K562 (cell line): ENCODE data around the gene EIF4G1. TPM values are rescaled to one million over a fixed set of nuclear protein-coding genes. Genes with fewer than 3 reads are reported as not detected.

Experiments used
- ATF1 ChIP-seq, 2 experiments: fragments of 450-650 bp in 1 of 2; IDR thresholded peaks; 2 replicates each; pipeline ENCODE4 v1.6.1; 2016; ENCODE audit warnings: missing compliant biosample characterization in 1 of 2, missing genetic modification characterization in 1 of 2
- BDP1 ChIP-seq: IDR thresholded peaks from 3 replicates; pipeline ENCODE4 v1.6.1; 2011; ENCODE audit not compliant: insufficient read length, insufficient read depth
- DDX20 ChIP-seq: fragments of 450-650 bp; IDR thresholded peaks from 2 replicates; pipeline ENCODE4 v1.6.1; 2016; ENCODE audit warnings: missing genetic modification characterization, low read depth, mild to moderate bottlenecking, missing compliant biosample characterization, moderate library complexity
- E2F1 ChIP-seq: sonication (generic); formaldehyde crosslinking; IDR thresholded peaks from 2 replicates; pipeline ENCODE4 v1.8.1; 2023; ENCODE audit warnings: mild to moderate bottlenecking, missing genetic modification reagents, moderate library complexity
- ELF1 ChIP-seq: fragments of 200-800 bp; sonication (Bioruptor generic); IDR thresholded peaks from 2 replicates; pipeline ENCODE4 v1.6.1; 2016; ENCODE audit warnings: missing genetic modification characterization, missing compliant biosample characterization
- GTF2A2 ChIP-seq: IDR thresholded peaks from 2 replicates; pipeline ENCODE4 v1.6.1; 2016; ENCODE audit warnings: mild to moderate bottlenecking, missing genetic modification characterization, missing compliant biosample characterization
- PTBP1 ChIP-seq: fragments of 200-400 bp; formaldehyde crosslinking; IDR thresholded peaks from 2 replicates; pipeline ENCODE4 v1.6.1; 2017; ENCODE audit warnings: low read depth, low read length
- PTRF ChIP-seq: fragments of 450-650 bp; IDR thresholded peaks from 2 replicates; pipeline ENCODE4 v1.6.1; 2016; ENCODE audit warnings: mild to moderate bottlenecking, missing genetic modification characterization, missing compliant biosample characterization
- RBM15 ChIP-seq: fragments of 200-400 bp; formaldehyde crosslinking; IDR thresholded peaks from 2 replicates; pipeline ENCODE4 v1.6.1; 2018; ENCODE audit warnings: mild to moderate bottlenecking, low read length, moderate library complexity; ENCODE audit not compliant: insufficient read depth
- SIN3B ChIP-seq: fragments of 450-650 bp; IDR thresholded peaks from 2 replicates; pipeline ENCODE4 v1.6.1; 2017; ENCODE audit warnings: low read depth, mild to moderate bottlenecking, moderate library complexity
- SOX6 ChIP-seq: fragments of 450-650 bp; IDR thresholded peaks from 2 replicates; pipeline ENCODE4 v1.6.1; 2014; ENCODE audit warnings: mild to moderate bottlenecking
- SP1 ChIP-seq: sonication (generic); formaldehyde crosslinking; IDR thresholded peaks from 2 replicates; pipeline ENCODE4 v1.8.1; 2022; ENCODE audit warnings: mild to moderate bottlenecking, missing genetic modification reagents
- U2AF1 ChIP-seq: fragments of 200-400 bp; formaldehyde crosslinking; optimal IDR thresholded peaks from 2 replicates; pipeline ENCODE3; 2017; ENCODE audit warnings: mild to moderate bottlenecking, low read depth, low read length, moderate library complexity
- ZFX ChIP-seq: sonication (generic); formaldehyde crosslinking; IDR thresholded peaks from 2 replicates; pipeline ENCODE4 v1.8.0; 2022; ENCODE audit warnings: mild to moderate bottlenecking, missing genetic modification reagents, moderate library complexity
- ZNF175 ChIP-seq: fragments of 200-800 bp; sonication (Bioruptor generic); IDR thresholded peaks from 2 replicates; pipeline ENCODE4 v1.6.1; 2016; ENCODE audit warnings: low read depth, mild to moderate bottlenecking, missing genetic modification characterization, missing compliant biosample characterization
- polyA plus RNA-seq, 8 experiments: library from polyadenylated mRNA; depleted of rRNA in 4 of 8; stranded (reverse) in 5 of 8; unstranded in 3 of 8; fragments of >200 nt; fragmentation: Nextera tagmentation in 2 of 8; fragmentation: Illumina TruSeq in 1 of 8; extraction: Ambion mirVana in 2 of 8; extraction: Trizol in 1 of 8; gene quantifications; 2 replicates each; pipeline versions ENCODE4 v1.2.1 to v1.2.3, GENCODE V29; 2011 to 2014; ENCODE audit warnings: inconsistent platforms in 1 of 8, missing spikeins in 1 of 8
- total RNA-seq, 7 experiments: library from RNA; depleted of rRNA in 6 of 7; stranded (reverse); fragments of >200 nt in 6 of 7; fragmentation: Illumina TruSeq in 2 of 7; extraction: Trizol in 2 of 7; gene quantifications; 2 replicates each; pipeline versions ENCODE4 v1.2.1 to v1.2.3, GENCODE V29; 2011 to 2021; ENCODE audit warnings: low replicate concordance in 1 of 7
- TF ChIP-seq, protein P1 (sequence below): sonication (generic); formaldehyde crosslinking; IDR thresholded peaks from 2 replicates; pipeline ENCODE4 v1.8.0; 2023; ENCODE audit warnings: missing genetic modification reagents, mild to moderate bottlenecking, borderline replicate concordance
- TF ChIP-seq, protein P2 (sequence below), 2 experiments: fragments of 200-800 bp in 1 of 2; sonication (Bioruptor generic) in 1 of 2; sonication (generic) in 1 of 2; formaldehyde crosslinking in 1 of 2; IDR thresholded peaks in 1 of 2; conservative IDR thresholded peaks in 1 of 2; 2 replicates each; pipeline versions ENCODE4 v1.5.0 to v1.6.1; 2016 to 2020; ENCODE audit warnings: missing compliant biosample characterization in 1 of 2, missing genetic modification characterization in 1 of 2, missing genetic modification reagents in 1 of 2

EIF4G1 gene
- total and polyA plus RNA-seq, 9 of the 15 experiments (the other 6 are each of a cell fraction or from before 2014, with no cell fraction given), result 4.6 to 505 (median 155) TPM

DNA sequence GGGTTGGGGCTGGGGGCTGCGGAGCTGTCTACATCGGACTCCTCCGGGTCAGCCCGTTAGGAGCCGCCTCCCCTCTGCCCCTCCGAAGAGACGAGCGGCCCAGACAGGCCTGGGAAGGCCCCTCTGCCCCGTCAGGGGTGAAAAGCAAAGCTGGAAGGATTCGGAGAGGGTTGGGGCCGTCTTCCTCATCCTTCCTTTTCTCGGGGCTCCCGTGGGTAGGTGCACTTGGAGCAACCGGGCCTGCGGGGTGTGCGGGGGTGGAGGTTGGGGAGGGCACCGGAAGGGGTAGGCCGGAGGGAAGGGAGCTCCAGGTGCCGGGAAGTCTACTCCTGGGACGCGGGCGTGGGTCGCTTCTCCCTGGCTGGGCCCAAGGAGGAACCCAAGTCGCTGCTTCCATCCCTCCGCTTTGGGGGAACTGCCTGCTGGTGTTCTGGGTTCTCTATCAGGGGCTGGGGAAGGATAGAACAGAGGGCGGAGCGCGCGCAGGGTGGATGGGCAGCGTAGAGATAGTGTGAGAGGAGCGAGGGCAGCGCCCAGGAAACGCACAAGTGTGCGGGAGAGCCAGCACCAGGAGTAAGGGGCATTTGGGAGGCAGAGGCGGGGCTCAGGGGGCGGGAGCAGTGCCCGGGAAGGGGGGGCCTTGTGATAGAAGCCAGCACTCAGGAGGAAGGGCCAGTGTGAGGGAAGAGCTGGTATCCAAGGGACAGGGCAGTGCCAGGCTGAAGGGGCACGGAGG lies 47.7 kb downstream of the EIF4G1 start (continued):
- TF ChIP-seq, protein P1, sequence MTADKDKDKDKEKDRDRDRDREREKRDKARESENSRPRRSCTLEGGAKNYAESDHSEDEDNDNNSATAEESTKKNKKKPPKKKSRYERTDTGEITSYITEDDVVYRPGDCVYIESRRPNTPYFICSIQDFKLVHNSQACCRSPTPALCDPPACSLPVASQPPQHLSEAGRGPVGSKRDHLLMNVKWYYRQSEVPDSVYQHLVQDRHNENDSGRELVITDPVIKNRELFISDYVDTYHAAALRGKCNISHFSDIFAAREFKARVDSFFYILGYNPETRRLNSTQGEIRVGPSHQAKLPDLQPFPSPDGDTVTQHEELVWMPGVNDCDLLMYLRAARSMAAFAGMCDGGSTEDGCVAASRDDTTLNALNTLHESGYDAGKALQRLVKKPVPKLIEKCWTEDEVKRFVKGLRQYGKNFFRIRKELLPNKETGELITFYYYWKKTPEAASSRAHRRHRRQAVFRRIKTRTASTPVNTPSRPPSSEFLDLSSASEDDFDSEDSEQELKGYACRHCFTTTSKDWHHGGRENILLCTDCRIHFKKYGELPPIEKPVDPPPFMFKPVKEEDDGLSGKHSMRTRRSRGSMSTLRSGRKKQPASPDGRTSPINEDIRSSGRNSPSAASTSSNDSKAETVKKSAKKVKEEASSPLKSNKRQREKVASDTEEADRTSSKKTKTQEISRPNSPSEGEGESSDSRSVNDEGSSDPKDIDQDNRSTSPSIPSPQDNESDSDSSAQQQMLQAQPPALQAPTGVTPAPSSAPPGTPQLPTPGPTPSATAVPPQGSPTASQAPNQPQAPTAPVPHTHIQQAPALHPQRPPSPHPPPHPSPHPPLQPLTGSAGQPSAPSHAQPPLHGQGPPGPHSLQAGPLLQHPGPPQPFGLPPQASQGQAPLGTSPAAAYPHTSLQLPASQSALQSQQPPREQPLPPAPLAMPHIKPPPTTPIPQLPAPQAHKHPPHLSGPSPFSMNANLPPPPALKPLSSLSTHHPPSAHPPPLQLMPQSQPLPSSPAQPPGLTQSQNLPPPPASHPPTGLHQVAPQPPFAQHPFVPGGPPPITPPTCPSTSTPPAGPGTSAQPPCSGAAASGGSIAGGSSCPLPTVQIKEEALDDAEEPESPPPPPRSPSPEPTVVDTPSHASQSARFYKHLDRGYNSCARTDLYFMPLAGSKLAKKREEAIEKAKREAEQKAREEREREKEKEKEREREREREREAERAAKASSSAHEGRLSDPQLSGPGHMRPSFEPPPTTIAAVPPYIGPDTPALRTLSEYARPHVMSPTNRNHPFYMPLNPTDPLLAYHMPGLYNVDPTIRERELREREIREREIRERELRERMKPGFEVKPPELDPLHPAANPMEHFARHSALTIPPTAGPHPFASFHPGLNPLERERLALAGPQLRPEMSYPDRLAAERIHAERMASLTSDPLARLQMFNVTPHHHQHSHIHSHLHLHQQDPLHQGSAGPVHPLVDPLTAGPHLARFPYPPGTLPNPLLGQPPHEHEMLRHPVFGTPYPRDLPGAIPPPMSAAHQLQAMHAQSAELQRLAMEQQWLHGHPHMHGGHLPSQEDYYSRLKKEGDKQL (CRISPR knock-in tag), result 0 out of 2 replicates have a peak, but pooled peaks have one; percentile 58
- TF ChIP-seq E2F1 (CRISPR knock-in tag) (no peak), SIN3B (no peak), SOX6 (no peak), RBM15 (no peak), ZNF175 (CRISPR knock-in tag) (peak; percentile 10; the same call in 1 of the 2 replicates), ZFX (peak; percentile 81), PTBP1 (no peak), SP1 (CRISPR knock-in tag) (no peak), ELF1 (tag) (peak; percentile 33; the same call in 1 of the 2 replicates), ATF1 (CRISPR knock-in tag; IDR thresholded peaks at IDR 0.05) (no peak), ATF1 (tag; IDR thresholded peaks at IDR 0.05) (no peak), U2AF1 (no peak), GTF2A2 (no peak), PTRF (tag) (no peak), BDP1 (no peak), DDX20 (tag) (no peak)
- TF ChIP-seq, protein P2, sequence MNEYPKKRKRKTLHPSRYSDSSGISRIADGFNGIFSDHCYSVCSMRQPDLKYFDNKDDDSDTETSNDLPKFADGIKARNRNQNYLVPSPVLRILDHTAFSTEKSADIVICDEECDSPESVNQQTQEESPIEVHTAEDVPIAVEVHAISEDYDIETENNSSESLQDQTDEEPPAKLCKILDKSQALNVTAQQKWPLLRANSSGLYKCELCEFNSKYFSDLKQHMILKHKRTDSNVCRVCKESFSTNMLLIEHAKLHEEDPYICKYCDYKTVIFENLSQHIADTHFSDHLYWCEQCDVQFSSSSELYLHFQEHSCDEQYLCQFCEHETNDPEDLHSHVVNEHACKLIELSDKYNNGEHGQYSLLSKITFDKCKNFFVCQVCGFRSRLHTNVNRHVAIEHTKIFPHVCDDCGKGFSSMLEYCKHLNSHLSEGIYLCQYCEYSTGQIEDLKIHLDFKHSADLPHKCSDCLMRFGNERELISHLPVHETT (CRISPR knock-in tag; conservative IDR thresholded peaks at IDR 0.05 in 1 of 2, IDR thresholded peaks at IDR 0.05 in 1 of 2), result peak in 1 of 2 experiments; percentile 29; a peak in 1 of 4 replicates
